ENCODE results near the gene COIL. TPM values are rescaled to one million over a fixed set of nuclear protein-coding genes. Genes with fewer than 3 reads are reported as not detected.

Gene COIL
- total and polyA plus RNA-seq, 2 donors (not counting 1 experiment from before 2014, with no cell fraction given): 7.3 to 12.1 TPM

DNA sequence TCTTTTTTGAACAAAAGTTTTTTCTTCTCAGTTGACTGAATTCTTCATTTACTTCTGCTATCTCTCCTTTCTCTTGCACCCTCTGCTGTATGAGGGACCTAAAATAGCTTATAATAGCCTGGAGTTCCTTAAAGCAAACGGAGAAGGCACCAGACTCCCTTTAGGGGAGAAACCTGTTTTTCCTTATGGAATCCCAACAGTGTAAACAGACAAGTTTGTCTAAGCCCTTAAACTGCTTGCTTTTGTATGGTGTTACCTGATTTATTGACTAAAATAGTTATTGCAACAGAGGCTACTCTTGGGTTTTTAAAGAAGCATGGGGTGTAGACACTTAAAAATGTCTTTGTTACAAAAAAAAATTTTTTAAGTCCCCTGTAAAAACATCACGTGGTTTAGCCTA lies 34.1 kb downstream of the COIL start:
- no peak overlapping the region for H3K4me2 ChIP-seq (ENCODE audit: extremely low read depth, insufficient read depth, low read length)
- no peak overlapping the region for H3K27ac ChIP-seq (ENCODE audit: insufficient read depth, low read length)
- H3K4me1 ChIP-seq (ENCODE audit: control insufficient read depth, extremely low read depth, insufficient read depth, low read length): no peaks in the 10 kb centered on the region
- DNase-seq (ENCODE audit: low read depth in 2 of 2): no peak
- no peak for TF ChIP-seq EZH2 (IDR thresholded peaks at IDR 0.05; ENCODE audit: low read length, missing control alignments)
- TF ChIP-seq, protein P1, sequence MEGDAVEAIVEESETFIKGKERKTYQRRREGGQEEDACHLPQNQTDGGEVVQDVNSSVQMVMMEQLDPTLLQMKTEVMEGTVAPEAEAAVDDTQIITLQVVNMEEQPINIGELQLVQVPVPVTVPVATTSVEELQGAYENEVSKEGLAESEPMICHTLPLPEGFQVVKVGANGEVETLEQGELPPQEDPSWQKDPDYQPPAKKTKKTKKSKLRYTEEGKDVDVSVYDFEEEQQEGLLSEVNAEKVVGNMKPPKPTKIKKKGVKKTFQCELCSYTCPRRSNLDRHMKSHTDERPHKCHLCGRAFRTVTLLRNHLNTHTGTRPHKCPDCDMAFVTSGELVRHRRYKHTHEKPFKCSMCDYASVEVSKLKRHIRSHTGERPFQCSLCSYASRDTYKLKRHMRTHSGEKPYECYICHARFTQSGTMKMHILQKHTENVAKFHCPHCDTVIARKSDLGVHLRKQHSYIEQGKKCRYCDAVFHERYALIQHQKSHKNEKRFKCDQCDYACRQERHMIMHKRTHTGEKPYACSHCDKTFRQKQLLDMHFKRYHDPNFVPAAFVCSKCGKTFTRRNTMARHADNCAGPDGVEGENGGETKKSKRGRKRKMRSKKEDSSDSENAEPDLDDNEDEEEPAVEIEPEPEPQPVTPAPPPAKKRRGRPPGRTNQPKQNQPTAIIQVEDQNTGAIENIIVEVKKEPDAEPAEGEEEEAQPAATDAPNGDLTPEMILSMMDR (conservative IDR thresholded peaks at IDR 0.05 in 1 of 2, IDR thresholded peaks at IDR 0.05 in 1 of 2; ENCODE audit: low read depth in 1 of 2, low read length in 2 of 2): no peak
- no peaks in the 10 kb centered on the region for H3K36me3 ChIP-seq (ENCODE audit: control insufficient read depth, insufficient read depth, low read length)
- H3K4me3 ChIP-seq (replicated peaks in 1 of 4; ENCODE audit: control extremely low read depth in 1 of 4, insufficient read depth in 1 of 4, low read depth in 3 of 4, low read length in 4 of 4): no peak overlapping the region
- no peaks in the 10 kb centered on the region for H3K79me2 ChIP-seq (ENCODE audit: control insufficient read depth, insufficient read depth, low read length)
- no peaks in the 10 kb centered on the region for H4K20me1 ChIP-seq (ENCODE audit: control insufficient read depth, extremely low read depth, insufficient read depth, low read length)
- H3K9me3 ChIP-seq (ENCODE audit: control insufficient read depth, insufficient read depth, low read depth, low read length): no peaks in the 10 kb centered on the region
- no peak overlapping the region for H2AFZ ChIP-seq (ENCODE audit: low read length)
- no peak overlapping the region for H3K9ac ChIP-seq (ENCODE audit: insufficient read depth, low read length)
- no peaks in the 10 kb centered on the region for H3K27me3 ChIP-seq (ENCODE audit: control insufficient read depth, insufficient read depth, low read length)

DNA sequence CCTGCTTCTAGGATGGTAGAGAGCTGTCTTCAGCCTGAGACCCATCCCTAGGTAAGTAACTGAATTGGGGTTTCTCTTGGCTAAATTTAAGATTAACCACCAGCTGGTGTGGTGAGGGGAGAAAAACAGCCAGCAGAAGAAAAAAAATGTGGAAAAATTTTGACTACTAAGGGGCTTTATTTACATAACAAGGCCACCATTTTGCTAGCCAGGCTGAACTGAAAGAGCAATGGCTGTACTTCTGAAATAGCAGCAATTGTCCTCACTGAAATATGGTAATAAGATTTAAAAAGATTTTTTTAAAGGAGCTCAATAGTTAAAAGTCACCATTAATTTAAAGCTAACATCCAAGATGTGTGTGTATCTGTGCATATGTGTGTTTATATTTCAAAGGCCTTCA lies 34.6 kb downstream of the COIL start:
- TF ChIP-seq, protein P1 (conservative IDR thresholded peaks at IDR 0.05 in 1 of 2, IDR thresholded peaks at IDR 0.05 in 1 of 2; ENCODE audit: low read depth in 1 of 2, low read length in 2 of 2): no peak
- TF ChIP-seq EZH2 (IDR thresholded peaks at IDR 0.05; ENCODE audit: low read length, missing control alignments): no peak
- Histone ChIP-seq H3K36me3 (ENCODE audit: control insufficient read depth, insufficient read depth, low read length) (no peaks in the 10 kb centered on the region), H3K4me2 (ENCODE audit: extremely low read depth, insufficient read depth, low read length) (no peak overlapping the region), H3K27me3 (ENCODE audit: control insufficient read depth, insufficient read depth, low read length) (no peaks in the 10 kb centered on the region), H3K4me1 (ENCODE audit: control insufficient read depth, extremely low read depth, insufficient read depth, low read length) (no peaks in the 10 kb centered on the region), H3K4me3 (replicated peaks in 1 of 4; ENCODE audit: control extremely low read depth in 1 of 4, insufficient read depth in 1 of 4, low read depth in 3 of 4, low read length in 4 of 4) (no peak overlapping the region), H3K27ac (ENCODE audit: insufficient read depth, low read length) (no peak overlapping the region), H3K9ac (ENCODE audit: insufficient read depth, low read length) (no peak overlapping the region), H4K20me1 (ENCODE audit: control insufficient read depth, extremely low read depth, insufficient read depth, low read length) (no peaks in the 10 kb centered on the region), H2AFZ (ENCODE audit: low read length) (no peak overlapping the region), H3K79me2 (ENCODE audit: control insufficient read depth, insufficient read depth, low read length) (no peaks in the 10 kb centered on the region), H3K9me3 (ENCODE audit: control insufficient read depth, insufficient read depth, low read depth, low read length) (no peaks in the 10 kb centered on the region)
- no peak for DNase-seq (ENCODE audit: low read depth in 2 of 2)

DNA sequence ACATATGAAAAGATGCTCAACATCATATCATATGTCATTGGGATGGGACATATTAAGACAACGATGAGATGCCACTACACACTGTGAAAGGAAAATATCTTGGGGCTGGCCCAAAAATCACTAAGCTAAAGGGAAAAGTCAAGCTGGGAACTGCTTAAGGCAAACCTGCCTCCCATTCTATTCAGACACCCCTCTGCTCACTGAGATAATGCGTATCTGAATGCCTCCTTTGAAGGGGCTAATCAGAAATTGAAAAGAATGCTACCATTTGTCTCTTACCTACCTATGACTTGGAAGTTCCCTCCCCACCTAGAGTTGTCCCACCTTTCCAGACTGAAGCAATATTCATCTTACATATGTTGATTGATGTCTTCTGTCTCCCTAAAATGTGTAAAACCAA lies 35.8 kb downstream of the COIL start:
- no peak overlapping the region for H3K4me2 ChIP-seq (ENCODE audit: extremely low read depth, insufficient read depth, low read length)
- H3K79me2 ChIP-seq (ENCODE audit: control insufficient read depth, insufficient read depth, low read length): no peaks in the 10 kb centered on the region
- H3K27me3 ChIP-seq (ENCODE audit: control insufficient read depth, insufficient read depth, low read length): no peaks in the 10 kb centered on the region
- H3K9me3 ChIP-seq (ENCODE audit: control insufficient read depth, insufficient read depth, low read depth, low read length): no peaks in the 10 kb centered on the region
- no peaks in the 10 kb centered on the region for H4K20me1 ChIP-seq (ENCODE audit: control insufficient read depth, extremely low read depth, insufficient read depth, low read length)
- H3K36me3 ChIP-seq (ENCODE audit: control insufficient read depth, insufficient read depth, low read length): no peaks in the 10 kb centered on the region
- H3K4me3 ChIP-seq (replicated peaks in 1 of 4; ENCODE audit: control extremely low read depth in 1 of 4, insufficient read depth in 1 of 4, low read depth in 3 of 4, low read length in 4 of 4): no peak overlapping the region
- no peak overlapping the region for H3K9ac ChIP-seq (ENCODE audit: insufficient read depth, low read length)
- H3K4me1 ChIP-seq (ENCODE audit: control insufficient read depth, extremely low read depth, insufficient read depth, low read length): no peaks in the 10 kb centered on the region
- no peak overlapping the region for H2AFZ ChIP-seq (ENCODE audit: low read length)
- TF ChIP-seq EZH2 (IDR thresholded peaks at IDR 0.05; ENCODE audit: low read length, missing control alignments): no peak
- TF ChIP-seq, protein P1 (conservative IDR thresholded peaks at IDR 0.05 in 1 of 2, IDR thresholded peaks at IDR 0.05 in 1 of 2; ENCODE audit: low read depth in 1 of 2, low read length in 2 of 2): no peak
- DNase-seq (ENCODE audit: low read depth in 2 of 2): no peak
- no peak overlapping the region for H3K27ac ChIP-seq (ENCODE audit: insufficient read depth, low read length)
